Pancreas (tissue), 10 donors: Measurements from ENCODE around the gene TSPEAR. TPM values are rescaled to one million over a fixed set of nuclear protein-coding genes. Genes with fewer than 3 reads are reported as not detected.

ENCODE experiments used
- ATAC-seq, 4 donors: fragments of 200-7000 bp; cut with Tn5 transposase; one replicate each; pipeline versions ENCODE4 v1.8.0 to v1.9.1; 2020; ENCODE audit warnings: mild to moderate bottlenecking in 4 of 4, moderate library complexity in 4 of 4
- DNase-seq, 6 donors: peaks; one replicate each; pipeline ENCODE4 v3.0.0-alpha.2; 2020
- FAIRE-seq: peaks from 2 replicates; lab custom pipeline; 2012; peaks lifted over from hg19 to GRCh38; lab: Jason Lieb, UNC
- H3K27ac ChIP-seq, 4 donors: fragments of 200-600 bp; sonication (generic); 1 replicate in 3 of 4; 2 replicates in 1 of 4; pipeline versions ENCODE4 v1.5.0 to v1.8.0; 2020
- H3K27me3 ChIP-seq, 4 donors: fragments of 200-600 bp; one replicate each; pipeline ENCODE4 v1.8.0; 2021
- H3K36me3 ChIP-seq, 3 donors: fragments of 200-600 bp; sonication (generic) in 1 of 3; one replicate each; pipeline versions ENCODE4 v1.5.0 to v1.8.0; 2020 to 2021
- H3K4me1 ChIP-seq, 3 donors: fragments of 200-600 bp; one replicate each; pipeline ENCODE4 v1.8.0; 2021
- H3K4me3 ChIP-seq, 4 donors: fragments of 200-600 bp; sonication (generic) in 2 of 4; one replicate each; pipeline versions ENCODE4 v1.5.0 to v1.8.0; 2020 to 2021
- H3K9me3 ChIP-seq, 4 donors: fragments of 200-600 bp; one replicate each; pipeline ENCODE4 v1.8.0; 2021
- WGBS, 2 donors: extraction: QIAGEN DNeasy Blood & Tissue Kit; methylation state at CpG; one replicate each; pipeline ENCODE4 v1.1.7; 2013; 5-methylcytosine and 5-hydroxymethylcytosine counted together
- intact Hi-C, 3 donors: fragments of 100-400 bp; cut with DNase I; formaldehyde crosslinking; loops; one replicate each; pipeline versions ENCODE4 v1.11.1 to v1.14.2; 2022
- polyA plus RNA-seq, 2 donors: library from polyadenylated mRNA; stranded (reverse); fragments of 200-250 nt; gene quantifications; one replicate each; pipeline ENCODE4 v1.2.3, GENCODE V29; 2013
- total RNA-seq, 6 donors: library from RNA; stranded (reverse); fragmentation: NEBNext Ultra II Directional in 4 of 6; extraction: Animal tissue kit (Norgen Biotek cat#: 25700) in 4 of 6; gene quantifications; one replicate each; pipeline versions ENCODE4 v1.2.1 to v1.2.4, GENCODE V29; 2021 to 2023
- TF ChIP-seq, protein P1 (sequence below), 4 donors: fragments of 200-600 bp; sonication (generic) in 3 of 4; IDR thresholded peaks; one replicate each; pipeline versions ENCODE4 v1.5.0 to v1.8.0; 2021; ENCODE audit warnings: antibody characterized with exemption in 4 of 4
- donor health status: healthy with polysubstance abuse.
- donor health status: DM: no; HTN: no; CAD: no; lungs with moderate emphysema.
- donor health status: DM: no; HTN: no; CAD: no.
- donor health status: control.
- donor health status: control.
- donor health status: Bipolar disorder and iron deficiency.
- donor health status: DM: yes; HTN: yes; CAD: no.
- donor health status: DM: no; HTN: no; CAD: no.
- donor health status: DM: no; HTN: no; CAD: no.
- donor health status: DM: yes; HTN: yes; CAD: no.

TSPEAR gene
- total and polyA plus RNA-seq, 8 donors: 0.05 to 1.4 (median 0.25) TPM; not detected in 1

DNA sequence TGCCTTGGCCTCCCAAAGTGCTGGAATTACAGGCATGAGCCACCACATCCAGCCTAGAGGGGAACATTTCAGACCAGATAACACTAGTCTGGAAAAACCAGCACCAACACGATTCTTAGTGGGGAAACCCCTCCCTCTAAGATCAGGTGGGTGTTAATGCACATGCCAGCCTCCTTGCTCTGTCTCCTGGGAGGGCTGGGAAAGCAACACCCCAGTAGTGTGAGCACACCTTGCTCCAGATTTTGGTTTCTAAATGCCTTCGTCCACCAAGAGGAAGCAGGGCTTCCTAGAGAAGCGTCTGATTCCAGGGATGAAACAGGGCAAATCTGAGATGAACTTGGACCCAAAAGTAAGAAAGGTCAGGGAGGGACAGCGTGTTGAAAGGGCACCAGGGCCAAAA lies 140.1 kb downstream of the TSPEAR start:
- 46 to 71% methylated on average over 4 of the region's 4 CpGs for WGBS, 2 donors
- H3K36me3 ChIP-seq: no peaks in the 10 kb centered on the region

DNA sequence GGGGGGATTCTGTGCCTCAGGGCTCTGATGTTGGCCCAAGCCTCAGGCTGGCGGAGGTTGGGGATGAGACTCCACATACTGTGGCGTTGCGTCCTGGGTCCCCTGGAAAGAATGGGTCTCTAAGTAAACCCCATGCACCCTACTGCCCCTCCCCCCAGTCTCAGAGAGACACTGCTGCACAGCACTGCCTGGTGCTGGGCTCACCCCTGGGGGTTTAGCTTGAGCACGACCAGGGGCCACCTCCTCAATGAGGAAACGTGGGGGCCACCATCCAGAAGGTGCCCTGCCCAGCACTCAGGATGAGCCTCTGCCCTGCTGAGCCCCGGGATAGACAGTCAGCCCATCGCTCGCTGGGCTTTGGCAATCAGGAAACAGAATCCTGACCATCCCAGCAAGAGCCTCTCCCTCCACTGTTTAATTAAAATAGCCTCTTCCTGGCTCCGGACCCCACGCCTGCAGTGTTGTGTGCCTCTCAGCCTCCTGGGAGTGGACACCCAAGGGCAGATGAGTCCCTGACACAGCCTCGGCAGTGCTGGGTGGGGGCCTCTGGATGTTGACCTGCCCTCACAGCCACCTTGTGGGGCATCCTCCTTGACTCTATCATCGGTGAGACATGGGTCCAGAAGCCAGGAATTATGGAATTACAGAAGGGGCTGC lies 141.4 kb downstream of the TSPEAR start:
- Histone ChIP-seq H3K36me3 (no peaks in the 10 kb centered on the region), H3K4me3 (no peak overlapping the region), H3K27ac (no peak overlapping the region), H3K27me3 (no peaks in the 10 kb centered on the region), H3K4me1 (no peaks in the 10 kb centered on the region), H3K9me3 (no peaks in the 10 kb centered on the region)
- WGBS, 2 donors: 65 to 81% methylated on average over 12 of the region's 12 CpGs
- DNase-seq (no peak), FAIRE-seq (no peak), ATAC-seq (no peak)
- intact Hi-C loops: no loop called here
- TF ChIP-seq, protein P1, sequence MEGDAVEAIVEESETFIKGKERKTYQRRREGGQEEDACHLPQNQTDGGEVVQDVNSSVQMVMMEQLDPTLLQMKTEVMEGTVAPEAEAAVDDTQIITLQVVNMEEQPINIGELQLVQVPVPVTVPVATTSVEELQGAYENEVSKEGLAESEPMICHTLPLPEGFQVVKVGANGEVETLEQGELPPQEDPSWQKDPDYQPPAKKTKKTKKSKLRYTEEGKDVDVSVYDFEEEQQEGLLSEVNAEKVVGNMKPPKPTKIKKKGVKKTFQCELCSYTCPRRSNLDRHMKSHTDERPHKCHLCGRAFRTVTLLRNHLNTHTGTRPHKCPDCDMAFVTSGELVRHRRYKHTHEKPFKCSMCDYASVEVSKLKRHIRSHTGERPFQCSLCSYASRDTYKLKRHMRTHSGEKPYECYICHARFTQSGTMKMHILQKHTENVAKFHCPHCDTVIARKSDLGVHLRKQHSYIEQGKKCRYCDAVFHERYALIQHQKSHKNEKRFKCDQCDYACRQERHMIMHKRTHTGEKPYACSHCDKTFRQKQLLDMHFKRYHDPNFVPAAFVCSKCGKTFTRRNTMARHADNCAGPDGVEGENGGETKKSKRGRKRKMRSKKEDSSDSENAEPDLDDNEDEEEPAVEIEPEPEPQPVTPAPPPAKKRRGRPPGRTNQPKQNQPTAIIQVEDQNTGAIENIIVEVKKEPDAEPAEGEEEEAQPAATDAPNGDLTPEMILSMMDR (IDR thresholded peaks at IDR 0.05): no peak

More for the DNA sequence above, 140.1 kb downstream of the TSPEAR start:
- Histone ChIP-seq H3K27ac (no peak overlapping the region), H3K9me3 (no peaks in the 10 kb centered on the region), H3K4me3 (no peak overlapping the region), H3K27me3 (no peaks in the 10 kb centered on the region), H3K4me1 (no peaks in the 10 kb centered on the region)
- ATAC-seq (no peak), DNase-seq (no peak), FAIRE-seq (no peak)
- intact Hi-C loops: no loop called here
- TF ChIP-seq, protein P1 (IDR thresholded peaks at IDR 0.05): no peak

- Histone ChIP-seq H3K27ac (no peak overlapping the region), H3K36me3 (no peaks in the 10 kb centered on the region), H3K4me1 (no peaks in the 10 kb centered on the region), H3K9me3 (no peaks in the 10 kb centered on the region), H3K4me3 (no peak overlapping the region), H3K27me3 (no peaks in the 10 kb centered on the region)
- 58 to 64% methylated on average over 27 of the region's 27 CpGs for WGBS, 2 donors
- intact Hi-C loops: no loop called here
- ATAC-seq (no peak), FAIRE-seq (no peak), DNase-seq (no peak)
- TF ChIP-seq, protein P1 (IDR thresholded peaks at IDR 0.05): no peak
These were observed 142.5 kb downstream of the TSPEAR start for GRCh38 chr21:44568667-44569556.

DNA sequence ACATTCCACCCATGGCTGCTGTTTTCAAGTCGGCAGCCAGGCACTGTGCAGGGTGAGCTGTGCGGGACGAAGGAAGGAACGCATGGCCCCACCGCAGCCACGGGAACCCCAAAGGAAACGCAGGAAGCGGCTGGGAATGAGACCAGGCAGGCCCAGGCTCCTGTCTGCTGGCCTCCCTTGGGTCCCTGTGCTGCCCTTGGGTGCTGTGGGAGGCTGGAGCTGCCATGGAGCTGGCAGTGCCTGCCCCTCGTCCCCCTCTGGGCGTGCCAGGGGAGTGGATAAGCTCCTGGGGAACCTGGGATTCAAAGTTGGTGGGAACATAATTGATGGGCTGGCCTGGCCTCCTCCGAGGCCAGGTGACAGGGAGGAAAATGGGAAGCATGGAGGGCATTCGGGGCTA lies 143.1 kb downstream of the TSPEAR start:
- TF ChIP-seq, protein P1 (IDR thresholded peaks at IDR 0.05): no peak
- no peaks in the 10 kb centered on the region for H3K9me3 ChIP-seq
- no peak for FAIRE-seq
- intact Hi-C loops: no loop called here
- no peaks in the 10 kb centered on the region for H3K4me1 ChIP-seq
- no peak overlapping the region for H3K4me3 ChIP-seq
- no peak overlapping the region for H3K27ac ChIP-seq
- ATAC-seq: no peak
- no peaks in the 10 kb centered on the region for H3K27me3 ChIP-seq
- no peak for DNase-seq
- WGBS, 2 donors: 59 to 69% methylated on average over 12 of the region's 12 CpGs
- no peaks in the 10 kb centered on the region for H3K36me3 ChIP-seq
